SK-N-SH (cell line): ENCODE measurements around the gene UBE3B. TPM values are rescaled to one million over a fixed set of nuclear protein-coding genes. Genes with fewer than 3 reads are reported as not detected.

Experiments
- CTCF ChIA-PET: fragments of 300-600, 350-600 bp; formaldehyde crosslinking; extraction: SDS; loops from one replicate; lab custom pipeline; 2021; lab: Yijun Ruan, JAX
- POLR2A ChIA-PET: fragments of 350-600 bp; sonication (Branson Sonifier 250); formaldehyde crosslinking; extraction: SDS; loops from one replicate; lab custom pipeline; 2020; ENCODE audit warnings: antibody characterized with exemption, inconsistent platforms; lab: Yijun Ruan, JAX
- DNase-seq: peaks from one replicate; pipeline ENCODE4 v3.0.0; 2012
- H2AFZ ChIP-seq: fragments of 200-600 bp; sonication (generic); 2 replicates; pipeline ENCODE4 v1.8.1; 2016; ENCODE audit warnings: antibody characterized with exemption, mild to moderate bottlenecking, low read depth
- H3F3A ChIP-seq: fragments of 200-600 bp; sonication (generic); replicated peaks from 2 replicates; pipeline ENCODE3; 2016; ENCODE audit warnings: antibody characterized with exemption, mild to moderate bottlenecking; ENCODE audit not compliant: insufficient read depth
- H3K27ac ChIP-seq, 2 experiments: fragments of 200-500 bp in 1 of 2; fragments of 200-600 bp in 1 of 2; sonication (Bioruptor generic) in 1 of 2; sonication (generic), shearing (Covaris generic) in 1 of 2; 2 replicates each; pipeline versions ENCODE4 v1.5.1 to v1.6.1; 2014 to 2016; ENCODE audit warnings: low read depth in 2 of 2, inconsistent platforms in 1 of 2, low read length in 1 of 2, mild to moderate bottlenecking in 1 of 2, mixed read lengths in 1 of 2
- H3K27me3 ChIP-seq: fragments of 200-600 bp; sonication (generic), shearing (Covaris generic); 2 replicates; pipeline ENCODE4 v1.6.1; 2016; ENCODE audit warnings: mixed run types; ENCODE audit not compliant: insufficient read depth
- H3K36me3 ChIP-seq, 2 experiments: fragments of 200-500 bp in 1 of 2; fragments of 200-600 bp in 1 of 2; sonication (Bioruptor generic) in 1 of 2; sonication (generic) in 1 of 2; replicated peaks in 1 of 2; 2 replicates each; pipeline versions ENCODE3 to v1.5.1; 2014 to 2016; ENCODE audit warnings: low read length in 1 of 2, mild to moderate bottlenecking in 1 of 2; ENCODE audit not compliant: insufficient read depth in 2 of 2, control insufficient read depth in 1 of 2
- H3K4me1 ChIP-seq, 2 experiments: fragments of 200-500 bp in 1 of 2; fragments of 200-600 bp in 1 of 2; sonication (Bioruptor generic) in 1 of 2; sonication (generic), shearing (Covaris generic) in 1 of 2; 2 replicates each; pipeline versions ENCODE4 v1.5.1 to v1.6.1; 2014 to 2016; ENCODE audit warnings: low read depth in 1 of 2, low read length in 1 of 2, mixed run types in 1 of 2; ENCODE audit not compliant: insufficient read depth in 2 of 2, control insufficient read depth in 1 of 2
- H3K4me2 ChIP-seq: fragments of 200-600 bp; sonication (generic), shearing (Covaris generic); 2 replicates; pipeline ENCODE4 v1.6.1; 2017; ENCODE audit warnings: mixed run types
- H3K4me3 ChIP-seq, 2 experiments: fragments of 200-500 bp in 1 of 2; fragments of 200-600 bp in 1 of 2; sonication (Bioruptor generic) in 1 of 2; sonication (generic), shearing (Covaris generic) in 1 of 2; 2 replicates each; pipeline versions ENCODE4 v1.5.1 to v1.8.1; 2014 to 2016; ENCODE audit warnings: low read depth in 2 of 2, inconsistent platforms in 1 of 2, low read length in 1 of 2, mild to moderate bottlenecking in 1 of 2, mixed read lengths in 1 of 2, moderate library complexity in 1 of 2
- H3K79me2 ChIP-seq: fragments of 200-600 bp; sonication (generic); 2 replicates; pipeline ENCODE4 v1.8.1; 2017; ENCODE audit warnings: mild to moderate bottlenecking; ENCODE audit not compliant: insufficient read depth
- H3K9ac ChIP-seq: fragments of 200-600 bp; sonication (generic); 2 replicates; pipeline ENCODE4 v1.6.1; 2017; ENCODE audit warnings: mixed run types
- H3K9me2 ChIP-seq: fragments of 200-600 bp; sonication (generic); 2 replicates; pipeline ENCODE4 v1.6.1; 2017; ENCODE audit warnings: mixed run types
- H3K9me3 ChIP-seq: fragments of 200-600 bp; sonication (generic); 2 replicates; pipeline ENCODE4 v1.6.1; 2017; ENCODE audit warnings: mixed run types, mild to moderate bottlenecking, moderate library complexity
- H4K20me1 ChIP-seq: fragments of 200-600 bp; sonication (generic); 2 replicates; pipeline ENCODE4 v1.6.1; 2017; ENCODE audit warnings: mild to moderate bottlenecking, mixed run types; ENCODE audit not compliant: insufficient read depth
- CTCF ChIP-seq: fragments of 200-600 bp; sonication (generic); IDR thresholded peaks from 2 replicates; pipeline ENCODE4 v1.6.1; 2017; ENCODE audit warnings: antibody characterized with exemption, mild to moderate bottlenecking, moderate library complexity
- EZH2phosphoT487 ChIP-seq: fragments of 200-600 bp; sonication (generic); IDR thresholded peaks from 2 replicates; pipeline ENCODE4 v1.6.1; 2017; ENCODE audit warnings: low read depth, mixed run types, mild to moderate bottlenecking, antibody characterized with exemption, moderate library complexity, borderline replicate concordance
- FOXM1 ChIP-seq: IDR thresholded peaks from 2 replicates; pipeline ENCODE4 v1.4.0; 2012; ENCODE audit warnings: low read depth, mild to moderate bottlenecking
- GATA2 ChIP-seq: sonication (generic); formaldehyde crosslinking; IDR thresholded peaks from 2 replicates; pipeline ENCODE4 v1.5.0; 2020; ENCODE audit warnings: mild to moderate bottlenecking, missing genetic modification reagents
- MXI1 ChIP-seq: IDR thresholded peaks from 2 replicates; pipeline ENCODE4 v1.6.1; 2012; ENCODE audit warnings: mild to moderate bottlenecking, low read depth, low read length, improper control_type of control experiment
- NFIC ChIP-seq: IDR thresholded peaks from 2 replicates; pipeline ENCODE4 v1.4.0; 2012; ENCODE audit warnings: borderline replicate concordance
- RAD21 ChIP-seq: IDR thresholded peaks from 2 replicates; pipeline ENCODE4 v1.6.1; 2012; ENCODE audit warnings: mild to moderate bottlenecking, low read length
- REST ChIP-seq: IDR thresholded peaks from 2 replicates; pipeline ENCODE4 v1.6.1; 2012; ENCODE audit warnings: mild to moderate bottlenecking, low read depth, low read length, moderate library complexity
- RXRA ChIP-seq: IDR thresholded peaks from 2 replicates; pipeline ENCODE4 v1.4.0; 2012; ENCODE audit warnings: low read depth, mild to moderate bottlenecking, borderline replicate concordance
- SIN3A ChIP-seq: IDR thresholded peaks from 2 replicates; pipeline ENCODE4 v1.6.1; 2012; ENCODE audit warnings: low read depth, mild to moderate bottlenecking, low read length, moderate library complexity, borderline replicate concordance
- SMC3 ChIP-seq: IDR thresholded peaks from 2 replicates; pipeline ENCODE4 v1.6.1; 2012; ENCODE audit warnings: low read depth, low read length, improper control_type of control experiment
- TAF1 ChIP-seq: IDR thresholded peaks from 2 replicates; pipeline ENCODE4 v1.6.1; 2012; ENCODE audit warnings: low read depth, mild to moderate bottlenecking, low read length, moderate library complexity, borderline replicate concordance
- TCF12 ChIP-seq: IDR thresholded peaks from 2 replicates; pipeline ENCODE4 v1.4.0; 2012
- TEAD4 ChIP-seq: IDR thresholded peaks from 2 replicates; pipeline ENCODE4 v1.4.0; 2012; ENCODE audit warnings: mild to moderate bottlenecking, borderline replicate concordance; ENCODE audit not compliant: insufficient read depth
- USF1 ChIP-seq: IDR thresholded peaks from 2 replicates; pipeline ENCODE4 v1.4.0; 2012; ENCODE audit warnings: low read depth, borderline replicate concordance
- WGBS: methylation state at CpG from one replicate; pipeline ENCODE4 v1.1.6; 2017; ENCODE audit warnings: low lambda C conversion rate; 5-methylcytosine and 5-hydroxymethylcytosine counted together
- polyA plus RNA-seq, 3 experiments: library from polyadenylated mRNA; depleted of rRNA; stranded (reverse); fragments of >200 nt; gene quantifications; 2 replicates each; pipeline ENCODE4 v1.2.3, GENCODE V29; 2012

UBE3B gene
- polyA plus RNA-seq, 1 of the 3 experiments (the other 2 are of a cell fraction): 28.6 TPM

GRCh38 chr12:109483346-109483745 is 5.9 kb downstream of the UBE3B start:
- Histone ChIP-seq H3K36me3 (peaks cover 34 to 54% of the 10 kb centered on the region in 2 experiments), H3K9me3 (no peaks in the 10 kb centered on the region), H3K9ac (no peak overlapping the region), H4K20me1 (no peaks in the 10 kb centered on the region), H3K9me2 (no peaks in the 10 kb centered on the region), H3K4me2 (no peak overlapping the region), H3F3A (no peaks in the 10 kb centered on the region), H2AFZ (no peak overlapping the region), H3K27me3 (no peaks in the 10 kb centered on the region), H3K4me1 (peaks cover 4 to 7% of the 10 kb centered on the region in 2 experiments; a peak in 2 of 4 replicates), H3K4me3 (no peak overlapping the region), H3K79me2 (peaks cover 27% of the 10 kb centered on the region), H3K27ac (no peak overlapping the region)
- DNase-seq: no peak
- CTCF ChIA-PET: interaction anchor here (0.6 to 1.4 kb wide), 3 partner anchors 55 to 398 kb away, joined by 3 to 4 read pairs (median 3); no protein-coding TSS in a partner anchor
- POLR2A ChIA-PET: no interaction called here
- WGBS: 96% methylated on average over 11 of the region's 11 CpGs
- TF ChIP-seq TEAD4: no peak
- no peak for TF ChIP-seq CTCF
- no peak for TF ChIP-seq RXRA
- TF ChIP-seq USF1: no peak
- no peak for TF ChIP-seq FOXM1
- TF ChIP-seq EZH2phosphoT487: no peak
- no peak for TF ChIP-seq TCF12
- TF ChIP-seq RAD21: no peak
- no peak for TF ChIP-seq MXI1
- no peak for TF ChIP-seq SIN3A
- no peak for TF ChIP-seq GATA2
- no peak for TF ChIP-seq TAF1
- no peak for TF ChIP-seq NFIC
- no peak for TF ChIP-seq SMC3
- TF ChIP-seq REST: no peak
